AG09319 (cell line): ENCODE measurements around the gene SLA2.

Experiments
- DNase-seq: peaks from one replicate; pipeline ENCODE4 v3.0.0-alpha.2; 2010; ENCODE audit warnings: low read depth; ENCODE audit errors: extremely low read depth
- CTCF ChIP-seq: IDR thresholded peaks from 2 replicates; pipeline ENCODE4 v1.5.1; 2011; ENCODE audit warnings: low read depth, mild to moderate bottlenecking, inconsistent platforms, low read length, moderate library complexity

The SLA2 gene

GRCh38 chr20:36607586-36608387 is 38.2 kb downstream of the SLA2 start:
- no peak for DNase-seq
- no peak for TF ChIP-seq CTCF

DNA sequence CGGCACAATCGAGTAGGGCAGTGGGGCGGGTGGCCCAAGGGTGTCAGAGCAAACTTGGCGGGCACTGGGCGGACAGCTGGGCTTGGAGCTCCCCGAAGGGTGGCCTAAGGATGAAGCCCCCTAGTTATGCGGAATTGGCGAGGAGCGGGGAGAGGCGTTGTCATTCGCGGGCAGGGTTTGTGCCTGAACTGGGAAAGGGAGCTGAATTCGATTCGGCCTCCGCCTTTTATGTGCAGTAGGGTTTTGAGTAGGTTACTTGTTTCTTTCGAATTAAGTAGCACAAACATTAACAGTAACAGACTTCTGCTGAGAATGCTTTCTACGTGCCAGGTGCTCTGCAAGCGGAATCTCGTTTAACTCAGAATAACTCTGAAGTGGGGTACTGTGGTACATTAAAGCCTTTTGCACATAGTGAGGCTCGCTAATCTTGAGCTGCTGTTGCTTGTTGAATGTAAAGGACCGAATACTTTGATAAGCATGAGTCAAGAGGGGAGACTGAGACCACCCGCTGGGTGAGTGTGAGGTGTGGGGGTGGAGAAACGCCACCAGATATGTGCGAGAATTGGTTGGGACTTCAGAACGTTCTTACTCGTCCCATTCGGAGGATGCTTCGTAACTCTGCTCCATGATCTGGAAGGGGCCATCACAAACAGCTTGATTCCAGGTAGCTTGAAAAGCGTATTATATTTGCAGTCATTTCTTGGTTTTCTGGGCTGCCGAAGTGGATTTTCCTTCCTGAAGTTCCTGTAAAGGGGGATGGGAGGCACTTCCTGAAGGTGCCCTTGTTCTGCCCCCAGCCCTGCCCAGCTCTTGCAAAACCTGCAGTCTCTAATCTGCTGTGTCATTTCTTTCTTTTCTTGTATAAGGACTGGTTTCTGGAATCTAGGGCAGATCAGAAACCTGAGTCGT is 39.6 kb downstream of the SLA2 start:
- DNase-seq: no peak

GRCh38 chr20:36605399-36606157 is 40.4 kb downstream of the SLA2 start, which contains the start of gene RAB5IF:
TSS of gene RAB5IF (plus strand) at chr20:36605779. CDS start at chr20:36605952, 173 bp downstream.
- DNase-seq: peak; percentile 95
- TF ChIP-seq CTCF: peak; percentile 88

More for the DNA sequence above, 39.6 kb downstream of the SLA2 start:
- no peak for TF ChIP-seq CTCF

- TF ChIP-seq CTCF: no peak
- DNase-seq: no peak
Observed at GRCh38 chr20:36604952-36605398, 41.0 kb downstream of the SLA2 start.

GRCh38 chr20:36601540-36601939 is 44.5 kb downstream of the SLA2 start:
- DNase-seq: no peak
- no peak for TF ChIP-seq CTCF

DNA sequence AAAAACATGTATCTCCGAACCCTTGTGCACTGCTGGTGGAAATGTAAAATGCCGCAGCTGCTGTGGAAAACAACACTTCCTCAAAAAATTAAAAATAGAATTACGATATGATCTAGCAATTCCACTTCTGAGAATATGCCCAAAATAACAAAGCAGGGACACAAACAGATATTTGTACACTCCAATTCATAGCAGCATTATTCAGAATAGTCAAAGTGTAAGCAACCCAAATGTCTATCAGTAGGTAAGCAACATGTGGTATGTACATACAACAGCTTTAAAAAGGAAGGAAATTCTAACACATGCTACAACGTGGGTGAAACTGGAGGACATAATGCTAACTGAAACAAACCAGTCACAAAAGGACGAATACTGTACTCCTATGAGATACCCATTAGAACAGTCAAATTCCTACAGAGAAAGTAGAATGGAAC is 46.1 kb downstream of the SLA2 start:
- TF ChIP-seq CTCF: no peak
- DNase-seq: no peak
